ENCODE measurements around the gene CHN2. TPM values are rescaled to one million over a fixed set of nuclear protein-coding genes. Genes with fewer than 3 reads are reported as not detected.

The CHN2 gene
- total RNA-seq, 1 donor from 2014 or later, result 14.2 TPM

DNA sequence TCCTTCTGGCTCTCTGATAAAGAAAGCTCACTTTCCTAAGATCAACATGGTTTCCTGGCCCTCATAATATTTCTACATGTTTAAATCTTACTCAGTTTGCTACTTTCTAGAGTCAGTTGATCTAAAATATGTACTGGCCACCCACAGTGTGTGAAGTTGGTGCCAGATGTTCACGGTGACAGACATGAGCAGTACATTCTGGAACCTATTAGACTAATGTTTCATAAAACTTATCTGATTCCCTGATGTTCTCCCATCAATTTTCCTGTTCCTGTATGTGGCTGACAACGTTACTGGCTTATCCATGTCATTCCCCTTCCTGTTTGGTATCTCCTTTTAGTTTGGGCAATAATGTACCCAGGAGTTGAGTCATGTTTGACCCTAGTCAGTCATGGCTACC lies 34.5 kb upstream of the CHN2 start:
- Histone ChIP-seq H3K36me3 (no peaks in the 10 kb centered on the region), H3K27ac (no peak overlapping the region), H3K9me3 (no peaks in the 10 kb centered on the region), H3K4me3 (no peak overlapping the region), H3K27me3 (ENCODE audit: low read depth) (no peaks in the 10 kb centered on the region), H3K4me1 (no peaks in the 10 kb centered on the region)
- intact Hi-C loops (cut with DNase I), result no loop called here
- ATAC-seq (no peak), DNase-seq (no peak)
- TF ChIP-seq, protein P1, sequence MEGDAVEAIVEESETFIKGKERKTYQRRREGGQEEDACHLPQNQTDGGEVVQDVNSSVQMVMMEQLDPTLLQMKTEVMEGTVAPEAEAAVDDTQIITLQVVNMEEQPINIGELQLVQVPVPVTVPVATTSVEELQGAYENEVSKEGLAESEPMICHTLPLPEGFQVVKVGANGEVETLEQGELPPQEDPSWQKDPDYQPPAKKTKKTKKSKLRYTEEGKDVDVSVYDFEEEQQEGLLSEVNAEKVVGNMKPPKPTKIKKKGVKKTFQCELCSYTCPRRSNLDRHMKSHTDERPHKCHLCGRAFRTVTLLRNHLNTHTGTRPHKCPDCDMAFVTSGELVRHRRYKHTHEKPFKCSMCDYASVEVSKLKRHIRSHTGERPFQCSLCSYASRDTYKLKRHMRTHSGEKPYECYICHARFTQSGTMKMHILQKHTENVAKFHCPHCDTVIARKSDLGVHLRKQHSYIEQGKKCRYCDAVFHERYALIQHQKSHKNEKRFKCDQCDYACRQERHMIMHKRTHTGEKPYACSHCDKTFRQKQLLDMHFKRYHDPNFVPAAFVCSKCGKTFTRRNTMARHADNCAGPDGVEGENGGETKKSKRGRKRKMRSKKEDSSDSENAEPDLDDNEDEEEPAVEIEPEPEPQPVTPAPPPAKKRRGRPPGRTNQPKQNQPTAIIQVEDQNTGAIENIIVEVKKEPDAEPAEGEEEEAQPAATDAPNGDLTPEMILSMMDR (IDR thresholded peaks at IDR 0.05), result no peak

DNA sequence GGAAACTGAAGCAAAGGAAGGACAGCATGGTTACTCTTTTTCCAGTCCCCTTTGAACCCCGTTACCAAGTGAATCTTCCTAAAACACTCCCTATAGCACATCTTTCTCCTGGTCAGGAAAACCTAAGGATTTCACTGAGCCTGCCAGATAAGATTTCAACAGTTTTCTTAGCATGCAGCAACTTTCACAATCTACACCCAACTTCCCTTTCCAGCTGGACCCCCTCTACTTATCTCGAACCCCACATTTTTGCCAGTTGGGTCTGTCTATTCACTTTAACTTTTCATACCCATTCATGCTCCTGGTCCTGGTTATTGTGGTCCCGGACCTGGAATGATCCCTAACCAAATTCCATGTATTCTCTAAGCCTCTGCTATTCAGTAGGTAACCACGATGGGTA lies 33.3 kb upstream of the CHN2 start:
- intact Hi-C loops (cut with DNase I), result no loop called here
- no peaks in the 10 kb centered on the region for H3K9me3 ChIP-seq
- no peak overlapping the region for H3K27ac ChIP-seq
- H3K4me1 ChIP-seq, result no peaks in the 10 kb centered on the region
- DNase-seq (no peak), ATAC-seq (no peak)
- TF ChIP-seq, protein P1 (IDR thresholded peaks at IDR 0.05), result no peak
- no peaks in the 10 kb centered on the region for H3K36me3 ChIP-seq
- H3K4me3 ChIP-seq, result no peak overlapping the region
- H3K27me3 ChIP-seq (ENCODE audit: low read depth), result no peaks in the 10 kb centered on the region

DNA sequence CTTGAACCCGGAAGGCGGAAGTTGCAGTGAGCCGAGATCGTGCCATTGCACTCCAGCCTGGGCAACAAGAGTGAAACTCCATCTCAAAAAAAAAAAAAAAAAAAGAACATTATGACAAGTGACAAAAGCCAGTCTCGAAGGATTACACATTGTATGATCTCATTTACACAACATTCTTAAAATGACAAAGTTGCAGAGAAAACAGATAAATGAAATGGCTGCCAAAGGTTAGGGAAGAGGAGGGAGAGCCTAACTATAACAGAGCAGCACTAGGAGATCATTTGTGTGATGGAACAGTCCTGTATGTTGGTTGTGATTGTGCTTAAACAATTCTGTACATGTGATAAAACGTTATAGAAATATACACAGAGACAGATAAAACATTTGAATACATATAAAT lies 32.0 kb upstream of the CHN2 start:
- TF ChIP-seq, protein P1 (IDR thresholded peaks at IDR 0.05), result no peak
- ATAC-seq, result no peak
- DNase-seq, result no peak
- Histone ChIP-seq H3K27ac (no peak overlapping the region), H3K4me1 (no peaks in the 10 kb centered on the region), H3K27me3 (ENCODE audit: low read depth) (no peaks in the 10 kb centered on the region), H3K36me3 (no peaks in the 10 kb centered on the region), H3K4me3 (no peak overlapping the region), H3K9me3 (no peaks in the 10 kb centered on the region)
- intact Hi-C loops (cut with DNase I), result no loop called here

DNA sequence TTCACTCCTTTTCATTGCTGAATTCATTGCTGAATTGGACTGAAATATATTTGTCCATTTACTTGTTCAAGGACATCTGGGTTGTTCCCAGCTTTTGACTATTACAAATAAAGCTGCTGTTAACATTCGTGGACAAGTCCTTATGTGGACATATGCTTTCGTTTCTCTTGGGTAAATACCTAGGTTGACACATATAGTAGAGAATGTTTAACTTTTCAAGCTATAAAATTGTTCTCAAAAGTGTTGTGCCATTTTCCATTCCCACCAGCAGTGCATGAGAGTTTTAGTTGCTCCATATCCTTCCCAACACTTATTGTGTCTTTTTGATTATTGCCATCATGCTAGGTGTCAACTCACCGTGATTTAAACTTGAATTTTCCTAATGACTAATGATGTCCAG lies 30.7 kb upstream of the CHN2 start:
- intact Hi-C loops (cut with DNase I), result no loop called here
- H3K36me3 ChIP-seq, result no peaks in the 10 kb centered on the region
- TF ChIP-seq, protein P1 (IDR thresholded peaks at IDR 0.05), result no peak
- no peaks in the 10 kb centered on the region for H3K9me3 ChIP-seq
- no peak overlapping the region for H3K4me3 ChIP-seq
- no peaks in the 10 kb centered on the region for H3K27me3 ChIP-seq (ENCODE audit: low read depth)
- no peak overlapping the region for H3K27ac ChIP-seq
- DNase-seq (no peak), ATAC-seq (no peak)
- H3K4me1 ChIP-seq, result no peaks in the 10 kb centered on the region

DNA sequence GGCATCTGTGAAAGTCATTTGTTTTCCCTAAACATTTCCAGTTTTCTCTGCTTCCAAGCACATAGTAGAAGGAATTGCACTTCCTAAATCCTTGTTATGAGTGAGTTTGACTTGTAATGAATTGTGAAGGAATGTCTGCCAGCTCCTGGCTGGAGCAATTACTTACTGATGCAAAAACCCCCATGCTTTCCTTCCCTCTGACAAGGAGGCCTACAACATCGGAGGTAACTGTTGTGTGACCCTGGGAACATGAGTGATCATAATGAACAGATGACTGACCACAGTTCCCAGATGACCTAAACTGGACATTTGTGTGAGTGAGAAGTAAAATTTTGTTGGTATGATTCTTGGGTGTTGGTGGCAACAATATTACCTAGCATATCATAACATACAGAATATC lies 26.9 kb upstream of the CHN2 start:
- no peak for DNase-seq
- no peak overlapping the region for H3K4me3 ChIP-seq
- no peak overlapping the region for H3K27ac ChIP-seq
- H3K36me3 ChIP-seq, result no peaks in the 10 kb centered on the region
- H3K27me3 ChIP-seq (ENCODE audit: low read depth), result no peaks in the 10 kb centered on the region
- no peaks in the 10 kb centered on the region for H3K9me3 ChIP-seq
- no peaks in the 10 kb centered on the region for H3K4me1 ChIP-seq
- TF ChIP-seq, protein P1 (IDR thresholded peaks at IDR 0.05), result no peak
- ATAC-seq, result no peak
- intact Hi-C loops (cut with DNase I), result no loop called here

DNA sequence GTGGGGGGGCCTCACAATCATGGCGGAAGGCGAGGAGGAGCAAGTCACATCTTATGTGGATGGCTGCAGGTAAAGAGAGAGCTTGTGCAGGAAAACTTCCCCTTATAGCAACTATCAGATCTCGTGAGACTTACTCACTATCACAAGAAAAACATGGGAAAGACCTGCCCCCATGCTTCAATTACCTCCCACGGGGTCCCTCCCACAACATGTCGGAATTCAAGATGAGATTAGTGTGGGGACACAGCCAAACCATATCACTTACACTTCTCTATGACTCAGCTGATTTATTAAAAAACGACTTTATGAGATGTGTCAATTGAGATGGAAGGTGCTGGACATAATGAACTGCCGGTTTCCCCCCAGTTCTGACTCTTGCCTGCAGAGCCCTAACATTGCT lies 23.8 kb upstream of the CHN2 start:
- Histone ChIP-seq H3K27me3 (ENCODE audit: low read depth) (no peaks in the 10 kb centered on the region), H3K4me3 (no peak overlapping the region), H3K9me3 (no peaks in the 10 kb centered on the region), H3K4me1 (no peaks in the 10 kb centered on the region), H3K27ac (no peak overlapping the region), H3K36me3 (no peaks in the 10 kb centered on the region)
- intact Hi-C loops (cut with DNase I), result no loop called here
- DNase-seq, result no peak
- TF ChIP-seq, protein P1 (IDR thresholded peaks at IDR 0.05), result no peak
- no peak for ATAC-seq
